ENCODE results near the gene AOPEP.
A peak's percentile ranks its signal among the peaks of the same experiment; 100 is the strongest.

Gene AOPEP

GRCh38 chr9:94798708-94799107 is 72.2 kb downstream of the AOPEP start:
- DNase-seq: no peak

DNA sequence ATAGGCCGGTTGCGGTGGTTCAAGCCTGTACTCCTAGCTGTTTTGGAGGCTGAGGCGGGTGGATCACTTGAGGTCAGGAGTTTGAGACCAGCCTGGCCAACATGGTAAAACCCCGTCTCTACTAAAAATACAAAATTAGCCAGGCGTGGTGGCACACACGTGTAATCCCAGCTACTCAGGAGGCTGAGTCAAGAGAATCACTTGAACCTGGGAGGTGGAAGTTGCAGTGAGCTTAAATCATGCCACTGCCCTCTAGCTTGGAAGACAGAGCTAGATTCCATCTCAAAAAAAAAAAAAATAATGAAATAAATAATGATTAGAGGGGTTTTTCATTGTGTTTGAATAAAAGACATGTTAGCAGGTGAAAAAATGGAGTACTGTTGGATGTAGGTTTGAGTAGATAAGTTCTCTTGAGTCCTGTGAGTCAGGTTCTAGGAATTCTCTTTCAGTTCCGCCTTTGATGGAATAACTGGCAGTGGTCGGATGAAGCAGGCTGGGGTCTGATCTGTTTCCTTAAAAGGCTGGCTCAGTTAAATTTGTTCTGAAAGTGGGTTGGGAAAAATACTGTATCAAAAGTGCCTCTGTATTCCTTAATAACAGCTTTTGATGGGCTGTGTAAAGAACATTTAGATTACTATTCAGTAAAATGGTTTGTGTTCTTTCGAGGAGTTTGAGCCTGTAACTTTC is 73.2 kb downstream of the AOPEP start:
- no peak for DNase-seq

DNA sequence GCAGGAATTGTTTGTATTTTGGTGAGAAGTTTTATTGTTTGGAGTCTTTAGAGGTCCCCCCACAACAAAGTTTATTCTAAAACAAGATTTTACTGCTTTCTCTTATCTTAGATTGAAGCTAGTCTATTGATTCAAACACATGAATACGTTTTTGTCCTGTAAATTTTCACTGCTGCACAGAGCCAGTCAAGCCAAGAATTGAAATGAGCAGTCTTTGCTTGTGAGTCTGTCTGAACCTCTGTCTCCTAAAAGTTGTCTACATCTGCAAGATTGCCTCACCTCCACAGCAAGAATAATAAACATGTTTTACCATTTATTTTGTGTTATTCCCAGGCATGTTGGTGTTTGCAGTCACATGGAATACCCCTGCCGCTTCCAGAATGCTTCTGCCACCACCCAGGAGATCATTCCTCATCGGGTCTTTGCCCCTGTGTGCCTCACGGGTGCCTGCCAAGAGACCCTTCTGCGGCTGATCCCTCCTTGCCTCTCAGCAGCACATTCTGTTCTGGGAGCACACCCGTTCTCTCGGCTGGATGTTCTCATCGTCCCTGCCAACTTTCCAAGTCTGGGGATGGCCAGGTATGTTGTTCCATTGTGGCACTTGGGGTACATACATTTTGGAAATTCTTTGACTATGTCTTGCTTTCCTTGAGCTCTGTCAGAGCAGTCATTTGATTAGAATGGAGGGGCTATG is 74.1 kb downstream of the AOPEP start:
- no peak for DNase-seq

DNA sequence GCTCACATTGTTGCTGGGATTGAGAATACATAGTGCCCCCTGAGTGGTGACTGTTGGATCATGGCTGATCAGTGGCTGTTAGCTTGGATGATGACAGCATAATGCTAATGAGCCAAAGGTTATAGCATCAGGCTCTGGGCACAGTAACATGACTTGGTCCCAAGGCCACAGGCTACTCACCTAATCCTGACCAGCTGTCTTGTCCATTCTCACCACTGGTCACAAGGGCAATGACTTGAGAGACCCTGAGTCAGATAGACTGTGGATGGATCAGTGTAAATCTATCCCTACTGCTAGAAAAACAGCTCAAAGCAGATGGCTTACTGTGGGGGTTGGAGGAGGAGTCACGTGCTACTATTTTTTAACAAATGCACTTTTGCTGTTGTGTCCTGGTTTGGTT is 74.7 kb downstream of the AOPEP start:
- no peak for DNase-seq

DNA sequence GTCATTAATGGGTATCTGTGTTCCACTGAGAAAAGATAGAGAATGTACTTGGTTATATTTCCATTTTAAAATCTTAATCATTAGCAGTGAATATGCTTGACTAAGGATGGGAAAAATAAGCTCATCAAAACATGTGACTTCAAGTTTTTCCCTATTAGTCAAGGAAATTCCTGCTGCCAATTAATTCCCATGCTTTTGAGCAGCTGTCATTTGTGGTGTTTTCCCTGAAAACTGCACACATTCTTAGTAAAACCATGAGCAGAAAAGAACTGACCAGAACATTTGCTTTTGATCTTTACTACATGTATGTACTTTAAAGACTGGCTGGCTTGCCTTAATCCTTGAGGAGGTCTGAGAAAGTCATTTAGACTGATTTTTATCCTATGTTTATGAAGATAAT is 75.2 kb downstream of the AOPEP start:
- no peak for DNase-seq

DNA sequence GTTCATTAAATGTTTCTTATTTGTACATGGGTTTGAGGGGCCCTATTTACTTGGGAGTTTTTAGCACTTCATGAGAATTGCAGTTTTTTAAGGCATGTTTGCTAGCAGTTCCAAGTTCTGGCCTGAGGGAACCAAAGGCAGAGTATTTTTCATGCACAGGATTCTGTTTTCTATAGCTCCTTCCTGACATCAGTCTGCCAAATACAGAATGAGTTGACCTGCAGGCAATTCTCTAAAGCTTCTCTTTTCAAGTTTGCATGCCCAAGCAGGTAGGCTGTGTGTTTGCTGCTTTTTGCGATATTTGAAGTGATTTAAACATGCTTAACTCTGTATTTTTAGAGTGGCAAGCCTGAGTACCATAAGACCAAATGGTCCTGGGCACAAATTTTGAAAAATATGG is 75.8 kb downstream of the AOPEP start:
- no peak for DNase-seq

DNA sequence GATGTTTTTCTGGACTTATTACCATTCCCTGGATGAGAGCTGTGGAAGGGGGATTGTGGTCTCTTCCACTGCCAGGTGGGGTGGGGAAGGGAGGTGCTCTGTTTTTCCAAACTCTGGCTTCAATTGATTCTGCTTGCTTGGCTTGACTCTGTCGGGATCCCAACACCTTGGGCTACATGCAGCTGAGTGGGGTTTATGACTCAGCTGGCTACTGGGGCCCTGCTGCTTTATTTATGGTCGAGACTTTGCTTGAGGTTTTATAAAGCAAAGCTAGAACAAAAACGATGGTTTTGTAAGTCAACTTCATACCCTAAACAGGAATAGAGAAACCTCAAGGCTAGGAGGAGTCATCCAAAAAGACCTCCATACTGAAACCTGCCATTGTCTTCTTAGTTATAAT is 76.3 kb downstream of the AOPEP start:
- DNase-seq: no peak

GRCh38 chr9:94804316-94804715 is 77.8 kb downstream of the AOPEP start:
- DNase-seq: no peak

GRCh38 chr9:94805051-94805489 is 78.6 kb downstream of the AOPEP start:
- no peak for DNase-seq

DNA sequence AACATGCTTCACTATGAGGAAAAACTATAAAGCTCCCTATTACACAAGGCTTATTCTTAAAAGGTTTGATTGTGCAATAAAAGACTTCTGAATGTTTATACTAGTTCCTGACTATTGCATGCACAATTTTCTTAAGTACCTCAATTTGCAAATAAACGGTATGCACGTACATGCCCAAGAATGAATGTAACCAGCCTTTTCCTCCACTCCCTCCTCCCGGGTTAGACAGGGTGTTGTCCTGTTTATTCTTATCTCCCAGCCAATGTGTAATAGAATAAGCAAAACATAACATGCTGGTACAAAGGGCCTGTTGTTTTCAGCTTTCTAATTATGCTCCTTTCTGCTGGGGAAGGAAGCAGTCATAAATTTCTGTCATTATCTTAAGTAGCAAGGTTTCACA is 79.1 kb downstream of the AOPEP start:
- DNase-seq: peak in 1 of 2 donors; percentile 7

DNA sequence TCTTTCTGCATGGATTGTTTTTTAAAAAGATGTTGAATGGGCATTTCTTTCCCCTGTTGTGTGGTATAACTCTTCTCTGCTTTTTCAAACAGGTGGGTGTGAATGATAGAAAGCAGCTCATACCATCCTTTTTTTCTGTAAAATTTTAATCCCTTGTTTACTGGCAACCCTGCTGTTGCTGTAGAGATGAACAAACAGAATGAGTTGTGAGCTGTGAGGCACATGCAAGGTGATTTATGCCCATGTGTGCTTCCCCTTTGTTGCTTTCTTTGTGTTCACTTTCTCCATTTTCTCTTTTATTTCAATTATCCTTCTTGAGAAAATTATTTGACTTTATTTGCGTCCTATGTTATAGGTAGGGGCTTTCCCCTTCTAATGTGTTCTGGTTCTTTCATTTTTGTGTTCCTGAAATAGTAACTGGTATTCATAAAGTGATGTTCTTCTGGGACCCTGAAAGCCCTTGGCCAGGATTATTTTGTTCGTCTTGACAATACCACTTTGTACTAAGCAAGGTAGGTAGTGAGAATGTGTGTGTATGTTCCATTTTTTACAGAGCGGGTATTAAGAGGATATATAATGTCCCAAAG is 79.9 kb downstream of the AOPEP start:
- DNase-seq: peak in 1 of 2 donors; percentile 18

- DNase-seq: no peak
Observed at GRCh38 chr9:94807556-94807955, 81.1 kb downstream of the AOPEP start.

- no peak for DNase-seq
Observed at GRCh38 chr9:94808926-94809700, 82.6 kb downstream of the AOPEP start.

- DNase-seq: no peak
Observed at GRCh38 chr9:94809778-94810177, 83.3 kb downstream of the AOPEP start.

GRCh38 chr9:94811074-94811473 is 84.6 kb downstream of the AOPEP start:
- DNase-seq: no peak

DNA sequence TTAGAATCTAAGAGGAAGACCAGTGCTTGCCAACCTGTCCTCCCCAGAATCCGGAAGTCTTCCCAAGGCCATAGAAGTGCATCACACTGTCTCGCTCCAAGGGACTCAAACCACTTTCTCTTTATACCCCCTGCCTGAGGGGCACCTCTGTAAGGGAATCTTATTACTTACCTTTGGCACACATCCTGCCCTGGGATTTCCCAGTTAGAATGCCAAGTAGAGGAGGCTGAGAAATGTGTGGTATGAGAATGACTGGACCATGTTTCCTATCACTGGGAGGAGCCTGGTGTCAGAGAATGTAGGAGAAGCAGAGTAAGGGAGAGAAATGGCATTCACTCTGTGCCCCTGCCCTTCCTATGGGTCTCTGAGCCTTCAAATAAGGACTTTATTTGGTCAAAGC is 85.8 kb downstream of the AOPEP start:
- DNase-seq: no peak

DNA sequence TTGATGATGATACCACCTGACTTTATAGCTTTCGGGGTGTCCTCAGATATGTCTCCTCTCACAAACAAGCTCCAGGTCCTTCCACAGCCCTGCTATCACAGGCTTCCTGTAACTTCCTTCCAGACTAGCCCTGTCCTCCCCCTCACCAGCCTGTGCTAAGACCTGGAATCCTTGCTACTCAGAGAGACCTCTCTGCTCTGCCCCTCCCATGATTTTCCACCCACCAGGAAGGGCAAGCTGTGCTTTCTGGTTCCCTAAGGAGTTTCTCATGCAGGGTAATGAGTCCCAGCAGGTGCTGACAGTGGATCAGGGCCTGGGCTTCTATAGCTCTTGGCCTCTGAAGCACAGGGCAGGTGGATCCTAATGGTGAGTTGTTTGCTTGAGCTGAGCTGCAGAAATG is 86.9 kb downstream of the AOPEP start:
- no peak for DNase-seq

- DNase-seq: no peak
Observed at GRCh38 chr9:94817291-94818177, 91.0 kb downstream of the AOPEP start.

GRCh38 chr9:94818178-94818541 is 91.7 kb downstream of the AOPEP start:
- no peak for DNase-seq

DNA sequence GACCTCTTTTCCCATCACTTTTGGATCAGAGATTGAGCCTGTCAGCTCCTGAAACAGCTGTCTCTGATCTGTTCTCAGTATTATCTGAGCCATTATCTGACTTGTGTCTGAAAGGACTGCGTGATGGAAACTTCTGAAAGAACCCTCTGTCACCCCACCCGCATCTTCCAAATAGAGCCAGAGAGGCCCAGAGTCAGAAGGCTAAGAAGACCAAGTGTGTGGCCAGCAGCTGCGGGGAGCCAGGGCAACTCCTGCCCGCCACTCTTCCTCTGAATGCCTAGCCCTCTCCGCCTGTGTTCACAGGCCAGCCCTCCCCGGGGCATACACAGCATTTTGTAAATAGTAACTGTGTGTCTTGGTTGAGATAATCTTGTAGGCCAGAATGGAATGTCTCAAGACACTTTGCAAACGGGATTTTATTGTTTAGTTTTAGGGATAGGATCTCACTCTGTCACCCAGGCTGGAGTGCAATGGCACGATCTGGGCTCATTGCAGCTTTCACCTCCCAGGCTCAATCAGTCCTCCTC is 92.7 kb downstream of the AOPEP start:
- no peak for DNase-seq

- peak in 1 of 2 donors; percentile 8 for DNase-seq
Observed at GRCh38 chr9:94821098-94821887, 94.8 kb downstream of the AOPEP start.
